Thoracic aorta (tissue), 2 donors: Measurements from ENCODE around the gene FAM193B. TPM values are rescaled to one million over a fixed set of nuclear protein-coding genes. Genes with fewer than 3 reads are reported as not detected.
A peak's percentile ranks its signal among the peaks of the same experiment; 100 is the strongest.

Experiments
- ATAC-seq: fragments of 150-250 bp; one replicate; pipeline ENCODE4 v1.8.0; 2017; ENCODE audit warnings: low read depth; ENCODE audit not compliant: insufficient number of reproducible peaks, low FRiP score
- DNase-seq: peaks from one replicate; pipeline ENCODE4 v3.0.0-alpha.2; 2020; ENCODE audit warnings: low spot score
- H3K27ac ChIP-seq, 2 donors: fragments of 200-600 bp; sonication (generic); 1 replicate in 1 of 2; 2 replicates in 1 of 2; pipeline ENCODE4 v1.5.1; 2016; ENCODE audit warnings: mild to moderate bottlenecking in 2 of 2, moderate library complexity in 2 of 2
- H3K27me3 ChIP-seq: fragments of 200-600 bp; sonication (generic); replicated peaks from 2 replicates; pipeline ENCODE4 v1.6.0; 2016; ENCODE audit warnings: mild to moderate bottlenecking; ENCODE audit not compliant: insufficient read depth
- H3K36me3 ChIP-seq: fragments of 200-600 bp; sonication (generic); one replicate; pipeline ENCODE4 v1.5.1; 2016
- H3K4me1 ChIP-seq, 2 donors: fragments of 200-600 bp; sonication (generic); 1 replicate in 1 of 2; 2 replicates in 1 of 2; pipeline versions ENCODE4 v1.5.1 to v1.6.0; 2016; ENCODE audit warnings: low read depth in 2 of 2, mild to moderate bottlenecking in 1 of 2; ENCODE audit not compliant: control insufficient read depth in 1 of 2
- H3K4me3 ChIP-seq: fragments of 200-600 bp; sonication (generic); 2 replicates; pipeline ENCODE4 v1.5.1; 2016; ENCODE audit warnings: mild to moderate bottlenecking
- H3K9me3 ChIP-seq: fragments of 200-600 bp; sonication (generic); 2 replicates; pipeline ENCODE4 v1.5.1; 2016
- CTCF ChIP-seq: fragments of 200-600 bp; sonication (generic); IDR thresholded peaks from one replicate; pipeline ENCODE4 v1.5.1; 2019; ENCODE audit warnings: antibody characterized with exemption
- total RNA-seq, 2 donors: library from RNA; depleted of rRNA; stranded (reverse); fragments of >200 nt; gene quantifications; one replicate each; pipeline versions ENCODE4 v1.1.0 to v1.2.3, GENCODE V29; 2016

FAM193B gene
- total RNA-seq, 2 donors from 2014 or later, result 76.6 to 103 TPM

GRCh38 chr5:177509991-177510566, 44.3 kb downstream of the FAM193B start:
- DNase-seq, result no peak
- peak overlapping the region; percentile 66 for H3K4me3 ChIP-seq

GRCh38 chr5:177509381-177509951, 44.9 kb downstream of the FAM193B start, which contains the start of gene DOK3:
Gene DOK3 (minus strand): TSS chr5:177509826. CDS start chr5:177509540, 286 bp downstream.
- H3K27ac ChIP-seq, result peak within 1 kb of the TSS; percentile 44 to 56
- H3K27me3 ChIP-seq, result no peaks in the 10 kb centered on the region
- no peak for DNase-seq
- H3K9me3 ChIP-seq, result no peaks in the 10 kb centered on the region
- ATAC-seq, result no peak
- H3K4me1 ChIP-seq, result no peaks in the 10 kb centered on the region
- peak within 1 kb of the TSS; percentile 66 for H3K4me3 ChIP-seq
- H3K36me3 ChIP-seq, result peaks cover 30% of the 10 kb centered on the region
- TF ChIP-seq CTCF, result no peak

More at GRCh38 chr5:177509991-177510566, 44.3 kb downstream of the FAM193B start:
- no peaks in the 10 kb centered on the region for H3K9me3 ChIP-seq
- peaks cover 36% of the 10 kb centered on the region for H3K36me3 ChIP-seq
- ATAC-seq, result no peak
- peak overlapping the region in 1 of 2 donors; percentile 44 for H3K27ac ChIP-seq
- TF ChIP-seq CTCF, result no peak
- peaks cover 0 to 2% of the 10 kb centered on the region in 2 donors for H3K4me1 ChIP-seq
- H3K27me3 ChIP-seq, result no peaks in the 10 kb centered on the region

GRCh38 chr5:177508837-177509236, 45.5 kb downstream of the FAM193B start:
- no peaks in the 10 kb centered on the region for H3K9me3 ChIP-seq
- H3K4me1 ChIP-seq, result no peaks in the 10 kb centered on the region
- peaks cover 28% of the 10 kb centered on the region for H3K36me3 ChIP-seq
- H3K27me3 ChIP-seq, result no peaks in the 10 kb centered on the region
- no peak for DNase-seq
- no peak for TF ChIP-seq CTCF
- no peak for ATAC-seq
- H3K4me3 ChIP-seq, result peak overlapping the region; percentile 66
- H3K27ac ChIP-seq, result peak overlapping the region; percentile 37 to 56

- H3K9me3 ChIP-seq, result no peaks in the 10 kb centered on the region
- H3K27ac ChIP-seq, result no peak overlapping the region
- TF ChIP-seq CTCF, result no peak
- no peak for DNase-seq
- peaks cover 25% of the 10 kb centered on the region for H3K36me3 ChIP-seq
- no peaks in the 10 kb centered on the region for H3K27me3 ChIP-seq
- H3K4me3 ChIP-seq, result peak overlapping the region; percentile 66
- ATAC-seq, result no peak
- H3K4me1 ChIP-seq, result no peaks in the 10 kb centered on the region
These were observed 46.1 kb downstream of the FAM193B start for GRCh38 chr5:177508221-177508611.

- Histone ChIP-seq H3K9me3 (no peaks in the 10 kb centered on the region), H3K36me3 (peaks cover 20% of the 10 kb centered on the region), H3K27me3 (no peaks in the 10 kb centered on the region), H3K4me1 (no peaks in the 10 kb centered on the region), H3K4me3 (peak overlapping the region; percentile 66), H3K27ac (no peak overlapping the region)
- TF ChIP-seq CTCF, result no peak
- ATAC-seq, result no peak
- no peak for DNase-seq
These were observed 46.7 kb downstream of the FAM193B start for GRCh38 chr5:177507596-177508220.
